ENCODE results near the gene PPP2R1B. TPM values are rescaled to one million over a fixed set of nuclear protein-coding genes. Genes with fewer than 3 reads are reported as not detected.
"Not testable (repeated sequence)": the region's sequence is repeated elsewhere in the genome, so short reads cannot be mapped to it uniquely, and the experiment has no call there.

Gene PPP2R1B
- total RNA-seq, 1 donor: 19.9 TPM

- no peaks in the 10 kb centered on the region for H4K20me1 ChIP-seq (ENCODE audit: insufficient read depth, low read length)
Observed at GRCh38 chr11:111785886-111786412, 19.8 kb upstream of the PPP2R1B start.

GRCh38 chr11:111785076-111785475 lies 18.9 kb upstream of the PPP2R1B start:
- TF ChIP-seq CTCF (IDR thresholded peaks at IDR 0.05; ENCODE audit: extremely low read depth, low read depth, low read length): no peak
- no peak for DNase-seq (ENCODE audit: insufficient read length, low spot score, missing footprints)
- Histone ChIP-seq H3K27ac (ENCODE audit: low read depth, low read length) (no peak overlapping the region), H3K4me1 (ENCODE audit: insufficient read depth, low read length) (no peaks in the 10 kb centered on the region), H3K4me2 (ENCODE audit: insufficient read depth, low read length) (no peak overlapping the region), H3K27me3 (ENCODE audit: insufficient read depth, low read length) (no peaks in the 10 kb centered on the region), H3K79me2 (ENCODE audit: insufficient read depth, low read length) (no peaks in the 10 kb centered on the region), H3K9me3 (ENCODE audit: low read depth, low read length) (no peaks in the 10 kb centered on the region), H4K20me1 (ENCODE audit: insufficient read depth, low read length) (no peaks in the 10 kb centered on the region), H3K36me3 (ENCODE audit: insufficient read depth, low read length) (peaks cover 8% of the 10 kb centered on the region), H2AFZ (ENCODE audit: low read length) (no peak overlapping the region), H3K4me3 (ENCODE audit: insufficient read depth, low read length) (no peak overlapping the region)

More at GRCh38 chr11:111785886-111786412, 19.8 kb upstream of the PPP2R1B start:
- no peaks in the 10 kb centered on the region for H3K4me1 ChIP-seq (ENCODE audit: insufficient read depth, low read length)
- no peak overlapping the region for H3K4me2 ChIP-seq (ENCODE audit: insufficient read depth, low read length)
- H3K9me3 ChIP-seq (ENCODE audit: low read depth, low read length): no peaks in the 10 kb centered on the region
- no peak for DNase-seq (ENCODE audit: insufficient read length, low spot score, missing footprints)
- no peak overlapping the region for H2AFZ ChIP-seq (ENCODE audit: low read length)
- no peaks in the 10 kb centered on the region for H3K79me2 ChIP-seq (ENCODE audit: insufficient read depth, low read length)
- H3K27ac ChIP-seq (ENCODE audit: low read depth, low read length): no peak overlapping the region
- H3K27me3 ChIP-seq (ENCODE audit: insufficient read depth, low read length): no peaks in the 10 kb centered on the region
- no peak for TF ChIP-seq CTCF (IDR thresholded peaks at IDR 0.05; ENCODE audit: extremely low read depth, low read depth, low read length)
- H3K4me3 ChIP-seq (ENCODE audit: insufficient read depth, low read length): no peak overlapping the region
- H3K36me3 ChIP-seq (ENCODE audit: insufficient read depth, low read length): peaks cover 8% of the 10 kb centered on the region

DNA sequence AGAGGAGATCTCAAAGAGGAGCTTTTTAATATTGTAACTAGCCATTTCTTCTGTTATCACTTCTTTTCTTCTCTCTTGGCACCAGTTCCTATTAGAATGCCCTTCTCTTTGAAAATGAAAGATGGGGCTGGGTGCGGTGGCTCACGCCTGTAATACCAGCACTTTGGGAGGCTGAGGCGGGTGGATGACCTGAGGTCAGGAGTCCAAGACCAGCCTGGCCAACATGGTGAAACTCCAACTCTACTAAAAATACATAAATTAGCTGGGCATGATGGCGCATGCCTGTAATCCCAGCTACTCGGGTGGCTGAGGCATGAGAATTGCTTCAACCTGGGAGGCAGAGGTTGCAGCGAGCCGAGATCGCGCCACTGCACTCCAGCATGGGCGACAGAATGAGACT lies 18.1 kb upstream of the PPP2R1B start:
- not testable (repeated sequence) for H3K79me2 ChIP-seq (ENCODE audit: insufficient read depth, low read length); H3K4me1 ChIP-seq (ENCODE audit: insufficient read depth, low read length); H3K36me3 ChIP-seq (ENCODE audit: insufficient read depth, low read length); H3K27me3 ChIP-seq (ENCODE audit: insufficient read depth, low read length); H2AFZ ChIP-seq (ENCODE audit: low read length); H3K4me2 ChIP-seq (ENCODE audit: insufficient read depth, low read length); DNase-seq (ENCODE audit: insufficient read length, low spot score, missing footprints); H3K27ac ChIP-seq (ENCODE audit: low read depth, low read length); H3K4me3 ChIP-seq (ENCODE audit: insufficient read depth, low read length); H4K20me1 ChIP-seq (ENCODE audit: insufficient read depth, low read length); H3K9me3 ChIP-seq (ENCODE audit: low read depth, low read length)

- DNase-seq (ENCODE audit: insufficient read length, low spot score, missing footprints): no peak
- Histone ChIP-seq H3K27me3 (ENCODE audit: insufficient read depth, low read length) (no peaks in the 10 kb centered on the region), H3K27ac (ENCODE audit: low read depth, low read length) (no peak overlapping the region), H3K4me3 (ENCODE audit: insufficient read depth, low read length) (no peak overlapping the region), H3K36me3 (ENCODE audit: insufficient read depth, low read length) (peaks cover 8% of the 10 kb centered on the region), H3K79me2 (ENCODE audit: insufficient read depth, low read length) (no peaks in the 10 kb centered on the region), H4K20me1 (ENCODE audit: insufficient read depth, low read length) (no peaks in the 10 kb centered on the region), H3K9me3 (ENCODE audit: low read depth, low read length) (no peaks in the 10 kb centered on the region), H3K4me2 (ENCODE audit: insufficient read depth, low read length) (no peak overlapping the region), H3K4me1 (ENCODE audit: insufficient read depth, low read length) (no peaks in the 10 kb centered on the region), H2AFZ (ENCODE audit: low read length) (no peak overlapping the region)
- no peak for TF ChIP-seq CTCF (IDR thresholded peaks at IDR 0.05; ENCODE audit: extremely low read depth, low read depth, low read length)
Observed at GRCh38 chr11:111782109-111782741, 16.0 kb upstream of the PPP2R1B start.
